IMR-90 (cell line): Measurements from ENCODE around the gene LCN10.
"Not testable (repeated sequence)": the region's sequence is repeated elsewhere in the genome, so short reads cannot be mapped to it uniquely, and the experiment has no call there.

Source experiments
- CEBPB ChIP-seq: IDR thresholded peaks from 2 replicates; pipeline ENCODE4 v1.6.1; 2012; ENCODE audit warnings: low read depth, low read length, improper control_type of control experiment
- CTCF ChIP-seq: conservative IDR thresholded peaks from 2 replicates; pipeline ENCODE4 v1.5.1; 2012; ENCODE audit warnings: mild to moderate bottlenecking, low read depth, low read length, improper control_type of control experiment
- NFE2L2 ChIP-seq: fragments of 150-350 bp; IDR thresholded peaks from 2 replicates; pipeline ENCODE4 v1.6.1; 2016; ENCODE audit warnings: low read depth, mild to moderate bottlenecking, low read length
- POLR2A ChIP-seq: IDR thresholded peaks from 2 replicates; pipeline ENCODE4 v1.6.1; 2012; ENCODE audit warnings: mild to moderate bottlenecking, low read depth, low read length
- SMC3 ChIP-seq: fragments of 150-350 bp; IDR thresholded peaks from 2 replicates; pipeline ENCODE4 v1.6.1; 2016; ENCODE audit warnings: low read depth, mild to moderate bottlenecking, antibody characterized with exemption, low read length, moderate library complexity

DNA sequence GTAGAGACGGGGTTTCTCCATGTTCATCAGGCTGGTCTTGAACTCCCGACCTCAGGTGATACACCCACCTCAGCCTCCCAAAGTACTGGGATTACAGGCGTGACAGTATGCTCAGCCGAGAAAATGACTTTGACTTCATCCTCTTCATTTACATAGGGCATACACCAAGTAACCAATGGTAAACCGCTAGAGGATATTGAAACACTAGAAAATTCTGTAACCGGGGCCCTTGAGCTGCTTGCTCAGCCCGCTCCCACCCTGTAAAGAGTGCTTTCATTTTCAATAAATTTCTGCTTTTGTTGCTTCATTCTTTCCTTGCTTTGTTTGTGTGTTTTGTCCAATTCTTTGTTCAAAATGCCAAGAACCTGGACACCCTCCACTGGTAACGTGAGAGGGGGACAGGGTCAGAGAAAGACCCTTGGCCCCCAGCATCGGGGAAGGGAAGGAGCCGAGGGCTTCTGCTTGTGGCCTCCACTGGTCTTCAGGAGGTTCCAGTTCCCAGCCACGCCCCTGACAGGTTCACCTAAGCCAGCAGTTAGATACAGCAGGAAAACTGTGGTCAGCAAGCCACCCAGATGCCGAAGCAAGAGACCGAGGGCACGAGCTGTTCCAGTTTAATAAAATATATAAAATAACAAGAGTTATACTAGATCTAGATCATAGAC lies 23.1 kb upstream of the LCN10 start:
- not testable (repeated sequence) for TF ChIP-seq CTCF, NFE2L2, CEBPB, POLR2A, SMC3
